Stomach (tissue), 4 donors: Measurements from ENCODE around the gene GRID2IP.

Source experiments
- EP300 ChIP-seq: sonication (generic); formaldehyde crosslinking; IDR thresholded peaks from one replicate; pipeline ENCODE4 v1.6.1; 2017; ENCODE audit warnings: antibody characterized with exemption
- TF ChIP-seq, protein P1 (sequence below), 7 experiments: fragments of 450-650 bp in 4 of 7; fragments of 200-600 bp in 3 of 7; sonication (generic) in 3 of 7; IDR thresholded peaks; one replicate each; pipeline ENCODE4 v1.5.1; 2016 to 2019; ENCODE audit warnings: antibody characterized with exemption in 7 of 7, control low read depth in 2 of 7, mild to moderate bottlenecking in 1 of 7

DNA sequence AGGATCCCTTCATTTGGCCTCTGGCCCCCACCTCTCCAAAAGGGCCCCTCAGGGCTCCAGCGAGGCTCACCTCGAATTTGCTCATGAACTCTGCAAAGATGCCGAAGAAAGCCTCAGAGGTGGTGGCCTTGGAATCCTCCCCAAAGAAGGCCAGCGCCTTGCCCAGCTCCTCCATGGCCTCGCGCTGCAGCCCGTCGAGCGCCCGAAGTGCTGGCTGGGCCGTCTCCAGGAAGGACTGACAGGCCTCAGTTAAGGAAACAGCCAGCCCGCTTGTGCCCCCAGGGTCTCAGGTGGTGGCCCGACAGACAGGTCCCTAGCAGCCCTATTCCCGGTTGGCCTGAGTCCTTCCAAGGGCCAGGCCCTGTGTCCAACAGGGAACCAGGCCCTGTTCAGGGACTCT lies 53.3 kb downstream of the GRID2IP start:
- TF ChIP-seq, protein P1, sequence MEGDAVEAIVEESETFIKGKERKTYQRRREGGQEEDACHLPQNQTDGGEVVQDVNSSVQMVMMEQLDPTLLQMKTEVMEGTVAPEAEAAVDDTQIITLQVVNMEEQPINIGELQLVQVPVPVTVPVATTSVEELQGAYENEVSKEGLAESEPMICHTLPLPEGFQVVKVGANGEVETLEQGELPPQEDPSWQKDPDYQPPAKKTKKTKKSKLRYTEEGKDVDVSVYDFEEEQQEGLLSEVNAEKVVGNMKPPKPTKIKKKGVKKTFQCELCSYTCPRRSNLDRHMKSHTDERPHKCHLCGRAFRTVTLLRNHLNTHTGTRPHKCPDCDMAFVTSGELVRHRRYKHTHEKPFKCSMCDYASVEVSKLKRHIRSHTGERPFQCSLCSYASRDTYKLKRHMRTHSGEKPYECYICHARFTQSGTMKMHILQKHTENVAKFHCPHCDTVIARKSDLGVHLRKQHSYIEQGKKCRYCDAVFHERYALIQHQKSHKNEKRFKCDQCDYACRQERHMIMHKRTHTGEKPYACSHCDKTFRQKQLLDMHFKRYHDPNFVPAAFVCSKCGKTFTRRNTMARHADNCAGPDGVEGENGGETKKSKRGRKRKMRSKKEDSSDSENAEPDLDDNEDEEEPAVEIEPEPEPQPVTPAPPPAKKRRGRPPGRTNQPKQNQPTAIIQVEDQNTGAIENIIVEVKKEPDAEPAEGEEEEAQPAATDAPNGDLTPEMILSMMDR (IDR thresholded peaks at IDR 0.05), result no peak
- no peak for TF ChIP-seq EP300
